PC-3 (cell line): ENCODE data around the gene CCT6B.

Experiments
- CTCF ChIP-seq: fragments of 300-600 bp; sonication (generic); conservative IDR thresholded peaks from 2 replicates; pipeline ENCODE4 v1.5.1; 2017; ENCODE audit warnings: antibody characterized with exemption, low read depth, mild to moderate bottlenecking, low read length
- EZH2 ChIP-seq: fragments of 300-600 bp; sonication (generic); IDR thresholded peaks from one replicate; pipeline ENCODE4 v1.6.1; 2017; ENCODE audit warnings: antibody characterized with exemption, mild to moderate bottlenecking, low read length; ENCODE audit not compliant: unreplicated experiment
- EZH2phosphoT487 ChIP-seq: fragments of 300-600 bp; sonication (generic); IDR thresholded peaks from 2 replicates; pipeline ENCODE4 v1.6.1; 2018; ENCODE audit warnings: mild to moderate bottlenecking, antibody characterized with exemption, low read length, borderline replicate concordance

- TF ChIP-seq CTCF (no peak), EZH2 (no peak), EZH2phosphoT487 (no peak)
Observed at GRCh38 chr17:34961093-34961911, at the start of gene CCT6B, which contains the start of gene ZNF830.
